Measurements from ENCODE around the gene SH3BP5L. TPM values are rescaled to one million over a fixed set of nuclear protein-coding genes. Genes with fewer than 3 reads are reported as not detected.
A peak's percentile ranks its signal among the peaks of the same experiment; 100 is the strongest.

Gene SH3BP5L
- total RNA-seq, 6 experiments from 2014 or later: 9.8 to 13.1 (median 12.4) TPM

- DNase-seq (no peak), ATAC-seq (no peak)
- no peak for TF ChIP-seq POLR2A (IDR thresholded peaks at IDR 0.05)
- TF ChIP-seq, protein P1, sequence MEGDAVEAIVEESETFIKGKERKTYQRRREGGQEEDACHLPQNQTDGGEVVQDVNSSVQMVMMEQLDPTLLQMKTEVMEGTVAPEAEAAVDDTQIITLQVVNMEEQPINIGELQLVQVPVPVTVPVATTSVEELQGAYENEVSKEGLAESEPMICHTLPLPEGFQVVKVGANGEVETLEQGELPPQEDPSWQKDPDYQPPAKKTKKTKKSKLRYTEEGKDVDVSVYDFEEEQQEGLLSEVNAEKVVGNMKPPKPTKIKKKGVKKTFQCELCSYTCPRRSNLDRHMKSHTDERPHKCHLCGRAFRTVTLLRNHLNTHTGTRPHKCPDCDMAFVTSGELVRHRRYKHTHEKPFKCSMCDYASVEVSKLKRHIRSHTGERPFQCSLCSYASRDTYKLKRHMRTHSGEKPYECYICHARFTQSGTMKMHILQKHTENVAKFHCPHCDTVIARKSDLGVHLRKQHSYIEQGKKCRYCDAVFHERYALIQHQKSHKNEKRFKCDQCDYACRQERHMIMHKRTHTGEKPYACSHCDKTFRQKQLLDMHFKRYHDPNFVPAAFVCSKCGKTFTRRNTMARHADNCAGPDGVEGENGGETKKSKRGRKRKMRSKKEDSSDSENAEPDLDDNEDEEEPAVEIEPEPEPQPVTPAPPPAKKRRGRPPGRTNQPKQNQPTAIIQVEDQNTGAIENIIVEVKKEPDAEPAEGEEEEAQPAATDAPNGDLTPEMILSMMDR (IDR thresholded peaks at IDR 0.05): no peak
- WGBS (ENCODE audit: insufficient coverage, low coverage, low lambda C conversion rate, missing lambda C conversion rate): 22% methylated on average over 3 of the region's 4 CpGs
- H3K4me1 ChIP-seq: peaks cover 0 to 11% (median 2%) of the 10 kb centered on the region in 4 donors
- no peaks in the 10 kb centered on the region for H3K9me3 ChIP-seq
- intact Hi-C loops (cut with DNase I): no loop called here
- no peaks in the 10 kb centered on the region for H3K36me3 ChIP-seq
- peak overlapping the region in 2 of 3 donors; percentile 81 to 85 for H3K27ac ChIP-seq
- no peaks in the 10 kb centered on the region for H3K27me3 ChIP-seq
- H3K4me3 ChIP-seq: peak overlapping the region; percentile 66 to 75 (median 67)
These were observed 32.0 kb upstream of the SH3BP5L start for GRCh38 chr1:248857749-248858095.

- Histone ChIP-seq H3K9me3 (no peaks in the 10 kb centered on the region), H3K27ac (no peak overlapping the region), H3K4me1 (peaks cover 0 to 11% (median 2%) of the 10 kb centered on the region in 4 donors), H3K36me3 (no peaks in the 10 kb centered on the region), H3K4me3 (no peak overlapping the region), H3K27me3 (no peaks in the 10 kb centered on the region)
- intact Hi-C loops (cut with DNase I): no loop called here
- DNase-seq (no peak), ATAC-seq (no peak)
- TF ChIP-seq, protein P1 (IDR thresholded peaks at IDR 0.05): no peak
- no peak for TF ChIP-seq POLR2A (IDR thresholded peaks at IDR 0.05)
- 92% methylated on average over 4 of the region's 7 CpGs for WGBS (ENCODE audit: insufficient coverage, low coverage, low lambda C conversion rate, missing lambda C conversion rate)
These were observed 31.5 kb upstream of the SH3BP5L start for GRCh38 chr1:248857201-248857600.

DNA sequence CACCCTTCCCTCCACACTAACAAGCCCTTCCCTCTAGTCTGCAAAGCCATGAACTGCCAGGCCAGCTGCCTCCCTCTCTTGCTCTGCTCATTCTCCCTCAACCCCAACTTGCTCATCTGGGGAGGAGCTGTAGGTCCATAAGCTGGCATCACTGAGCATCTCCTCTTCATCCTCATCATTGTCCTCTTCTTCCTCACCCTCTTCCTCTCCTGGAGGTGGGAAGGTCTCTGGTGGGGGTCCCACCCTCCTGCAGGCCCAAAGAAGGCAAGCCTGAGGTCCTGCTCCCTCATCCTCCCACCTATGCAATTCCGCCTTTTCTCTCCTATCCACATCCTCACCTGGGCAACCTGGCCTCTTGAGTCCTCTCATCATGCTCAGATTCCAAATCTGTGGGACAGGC, 30.5 kb upstream of the SH3BP5L start:
- H3K27ac ChIP-seq: no peak overlapping the region
- TF ChIP-seq, protein P1 (IDR thresholded peaks at IDR 0.05): no peak
- TF ChIP-seq POLR2A (IDR thresholded peaks at IDR 0.05): no peak
- H3K9me3 ChIP-seq: no peaks in the 10 kb centered on the region
- H3K4me1 ChIP-seq: peaks cover 0 to 11% (median 2%) of the 10 kb centered on the region in 4 donors
- H3K27me3 ChIP-seq: no peaks in the 10 kb centered on the region
- H3K36me3 ChIP-seq: no peaks in the 10 kb centered on the region
- intact Hi-C loops (cut with DNase I): no loop called here
- no peak overlapping the region for H3K4me3 ChIP-seq
- 100% methylated on average over 1 of the region's 1 CpG for WGBS (ENCODE audit: insufficient coverage, low coverage, low lambda C conversion rate, missing lambda C conversion rate)
- ATAC-seq (no peak), DNase-seq (no peak)

GRCh38 chr1:248855580-248855979, 29.9 kb upstream of the SH3BP5L start:
- intact Hi-C loops (cut with DNase I): no loop called here
- no peak overlapping the region for H3K4me3 ChIP-seq
- H3K27me3 ChIP-seq: no peaks in the 10 kb centered on the region
- H3K9me3 ChIP-seq: no peaks in the 10 kb centered on the region
- no peak for TF ChIP-seq POLR2A (IDR thresholded peaks at IDR 0.05)
- TF ChIP-seq, protein P1 (IDR thresholded peaks at IDR 0.05): no peak
- H3K4me1 ChIP-seq: peaks cover 0 to 11% (median 2%) of the 10 kb centered on the region in 4 donors
- no peak for DNase-seq
- H3K27ac ChIP-seq: no peak overlapping the region
- WGBS (ENCODE audit: insufficient coverage, low coverage, low lambda C conversion rate, missing lambda C conversion rate): 97% methylated on average over 5 of the region's 6 CpGs
- H3K36me3 ChIP-seq: peaks cover 0 to under 1% (median 0%) of the 10 kb centered on the region in 4 donors
- no peak for ATAC-seq
